ENCODE results near the gene PARP11.

PARP11 gene
- 37.1 to 38.0 reads per million in 2 donors for total RNA-seq

- DNase-seq, result peak; percentile 89
These were observed at the start of gene PARP11 for GRCh38 chr12:3872800-3873636. TSS of gene PARP11 (minus strand) at chr12:3873399. CDS start at chr12:3873229, 170 bp downstream.

GRCh38 chr12:3922033-3922432 is 48.8 kb upstream of the PARP11 start:
- no peak for DNase-seq

- DNase-seq, result no peak
These were observed 48.3 kb upstream of the PARP11 start for GRCh38 chr12:3921526-3921925.

GRCh38 chr12:3921151-3921471 is 47.9 kb upstream of the PARP11 start:
- DNase-seq, result no peak

GRCh38 chr12:3920351-3921150 is 47.4 kb upstream of the PARP11 start:
- no peak for DNase-seq

- DNase-seq, result no peak
These were observed 40.1 kb upstream of the PARP11 start for GRCh38 chr12:3913278-3913677.

- DNase-seq, result no peak
These were observed 39.7 kb upstream of the PARP11 start for GRCh38 chr12:3912863-3913262.

GRCh38 chr12:3911409-3911808 is 38.2 kb upstream of the PARP11 start:
- no peak for DNase-seq

- DNase-seq, result no peak
These were observed 32.5 kb upstream of the PARP11 start for GRCh38 chr12:3905664-3906063.

- DNase-seq, result no peak
These were observed 31.8 kb upstream of the PARP11 start for GRCh38 chr12:3904999-3905398.

GRCh38 chr12:3902921-3903320 is 29.7 kb upstream of the PARP11 start:
- DNase-seq, result no peak

GRCh38 chr12:3901116-3901515 is 27.9 kb upstream of the PARP11 start:
- DNase-seq, result no peak

GRCh38 chr12:3898756-3899155 is 25.6 kb upstream of the PARP11 start:
- DNase-seq, result no peak

- DNase-seq, result no peak
These were observed 24.3 kb upstream of the PARP11 start for GRCh38 chr12:3897371-3897971.

- DNase-seq, result no peak
These were observed 23.7 kb upstream of the PARP11 start for GRCh38 chr12:3896801-3897351.

GRCh38 chr12:3896356-3896755 is 23.2 kb upstream of the PARP11 start:
- no peak for DNase-seq

- no peak for DNase-seq
These were observed 19.4 kb upstream of the PARP11 start for GRCh38 chr12:3892631-3893030.

GRCh38 chr12:3891201-3891600 is 18.0 kb upstream of the PARP11 start:
- DNase-seq, result no peak

GRCh38 chr12:3888659-3889058 is 15.5 kb upstream of the PARP11 start:
- no peak for DNase-seq

GRCh38 chr12:3885277-3886094 is 12.3 kb upstream of the PARP11 start:
- no peak for DNase-seq

GRCh38 chr12:3884671-3885070 is 11.5 kb upstream of the PARP11 start:
- DNase-seq, result no peak

- DNase-seq, result no peak
These were observed 9.8 kb upstream of the PARP11 start for GRCh38 chr12:3882896-3883564.

Data from activated gamma-delta T cell (primary cell).